H9 (cell line): ENCODE results near the gene MYRF. TPM values are rescaled to one million over a fixed set of nuclear protein-coding genes. Genes with fewer than 3 reads are reported as not detected.

Source experiments
- DNase-seq: peaks from one replicate; pipeline ENCODE4 v3.0.0-alpha.2; 2017
- H2AFZ ChIP-seq: one replicate; pipeline ENCODE4 v1.6.1; 2013; ENCODE audit warnings: mild to moderate bottlenecking, low read length, control low read depth, moderate library complexity
- H2AK5ac ChIP-seq: 2 replicates; pipeline ENCODE4 v1.6.1; 2013; ENCODE audit warnings: low read length, control low read depth, mixed read lengths; ENCODE audit not compliant: insufficient read length
- H2BK120ac ChIP-seq: one replicate; pipeline ENCODE4 v1.6.1; 2013; ENCODE audit warnings: low read depth, mild to moderate bottlenecking, low read length, control low read depth, inconsistent platforms; ENCODE audit not compliant: poor library complexity, severe bottlenecking
- H2BK12ac ChIP-seq: 2 replicates; pipeline ENCODE4 v1.6.1; 2013; ENCODE audit warnings: low read length, control low read depth, mixed read lengths, low read depth; ENCODE audit not compliant: insufficient read length
- H2BK15ac ChIP-seq: 2 replicates; pipeline ENCODE4 v1.6.1; 2013; ENCODE audit warnings: low read depth, low read length, control low read depth
- H2BK20ac ChIP-seq: one replicate; pipeline ENCODE4 v1.6.1; 2013; ENCODE audit warnings: low read depth, mild to moderate bottlenecking, low read length, control low read depth, inconsistent platforms; ENCODE audit not compliant: poor library complexity, severe bottlenecking
- H2BK5ac ChIP-seq: 2 replicates; pipeline ENCODE4 v1.6.1; 2013; ENCODE audit warnings: low read length, control low read depth, mixed read lengths; ENCODE audit not compliant: insufficient read length
- H3K14ac ChIP-seq: 2 replicates; pipeline ENCODE4 v1.6.1; 2013; ENCODE audit warnings: low read length, control low read depth; ENCODE audit not compliant: insufficient read depth
- H3K18ac ChIP-seq: 2 replicates; pipeline ENCODE4 v1.6.1; 2013; ENCODE audit warnings: low read depth, mild to moderate bottlenecking, mixed read lengths, low read length, control low read depth; ENCODE audit not compliant: insufficient read length
- H3K23ac ChIP-seq: 2 replicates; pipeline ENCODE4 v1.6.1; 2013; ENCODE audit warnings: low read length, control low read depth, mixed read lengths, low read depth; ENCODE audit not compliant: insufficient read length
- H3K23me2 ChIP-seq: 2 replicates; pipeline ENCODE4 v1.6.1; 2013; ENCODE audit warnings: low read depth, mild to moderate bottlenecking, mixed read lengths, low read length, control low read depth; ENCODE audit not compliant: insufficient read length, poor library complexity, severe bottlenecking
- H3K27ac ChIP-seq: 2 replicates; pipeline ENCODE4 v1.5.1; 2013; ENCODE audit warnings: low read length, control low read depth, mixed read lengths, low read depth; ENCODE audit not compliant: insufficient read length
- H3K27me3 ChIP-seq: 2 replicates; pipeline ENCODE4 v1.6.1; 2013; ENCODE audit warnings: low read length, control low read depth, inconsistent platforms; ENCODE audit not compliant: insufficient read depth
- H3K4ac ChIP-seq: 2 replicates; pipeline ENCODE4 v1.6.1; 2013; ENCODE audit warnings: low read depth, mild to moderate bottlenecking, control low read depth, inconsistent platforms, low read length, moderate library complexity
- H3K4me1 ChIP-seq: 2 replicates; pipeline ENCODE4 v1.6.1; 2013; ENCODE audit warnings: low read length, control low read depth, inconsistent platforms; ENCODE audit not compliant: insufficient read depth
- H3K4me2 ChIP-seq: 2 replicates; pipeline ENCODE4 v1.6.1; 2013; ENCODE audit warnings: low read length, control low read depth, mixed read lengths; ENCODE audit not compliant: insufficient read length, insufficient read depth
- H3K56ac ChIP-seq: 2 replicates; pipeline ENCODE4 v1.6.1; 2013; ENCODE audit warnings: low read depth, mild to moderate bottlenecking, mixed read lengths, low read length, control low read depth; ENCODE audit not compliant: insufficient read length
- H3K79me1 ChIP-seq: 2 replicates; pipeline ENCODE4 v1.6.1; 2013; ENCODE audit warnings: low read depth, mild to moderate bottlenecking, moderate library complexity, low read length, control low read depth, inconsistent platforms; ENCODE audit not compliant: insufficient read depth, poor library complexity, severe bottlenecking
- H3K79me2 ChIP-seq: 2 replicates; pipeline ENCODE4 v1.6.1; 2013; ENCODE audit warnings: low read length, control low read depth, inconsistent platforms; ENCODE audit not compliant: insufficient read depth
- H3K9ac ChIP-seq: 2 replicates; pipeline ENCODE4 v1.6.1; 2013; ENCODE audit warnings: low read length, control low read depth, mixed read lengths; ENCODE audit not compliant: insufficient read length; ENCODE audit errors: extremely low read depth
- H3K9me3 ChIP-seq: one replicate; pipeline ENCODE4 v1.6.1; 2013; ENCODE audit warnings: low read depth, low read length, inconsistent platforms; ENCODE audit not compliant: control insufficient read depth
- H3T11ph ChIP-seq: one replicate; pipeline ENCODE4 v1.6.1; 2013; ENCODE audit warnings: mild to moderate bottlenecking, low read length, control low read depth, inconsistent platforms
- H4K20me1 ChIP-seq: one replicate; pipeline ENCODE4 v1.6.1; 2013; ENCODE audit not compliant: control insufficient read depth, insufficient read length, insufficient read depth
- H4K5ac ChIP-seq: 2 replicates; pipeline ENCODE4 v1.6.1; 2013; ENCODE audit warnings: low read depth, mild to moderate bottlenecking, mixed read lengths, low read length, control low read depth; ENCODE audit not compliant: insufficient read length
- H4K8ac ChIP-seq: replicated peaks from 2 replicates; pipeline ENCODE4 v1.6.1; 2013; ENCODE audit warnings: low read length, control low read depth, mixed read lengths, low read depth; ENCODE audit not compliant: insufficient read length
- H4K91ac ChIP-seq: 2 replicates; pipeline ENCODE4 v1.6.1; 2013; ENCODE audit warnings: low read depth, mild to moderate bottlenecking, moderate library complexity, mixed read lengths, low read length, control low read depth; ENCODE audit not compliant: insufficient read length
- H3K27ac Mint-ChIP-seq, 3 experiments: 2 replicates in 2 of 3; 3 replicates in 1 of 3; pipeline ENCODE4 v1.8.0; 2020 to 2021; ENCODE audit warnings: mixed read lengths in 3 of 3, mild to moderate bottlenecking in 1 of 3, moderate library complexity in 1 of 3
- H3K27me3 Mint-ChIP-seq: 2 replicates; pipeline ENCODE4 v1.8.0; 2021; ENCODE audit warnings: low read depth, mild to moderate bottlenecking, moderate library complexity, mixed read lengths
- H3K36me3 Mint-ChIP-seq, 3 experiments: 2 replicates in 2 of 3; 3 replicates in 1 of 3; pipeline ENCODE4 v1.8.0; 2020 to 2021; ENCODE audit warnings: low read depth in 3 of 3, mixed read lengths in 3 of 3; ENCODE audit not compliant: insufficient read depth in 1 of 3
- H3K4me1 Mint-ChIP-seq, 2 experiments: 2 replicates each; pipeline ENCODE4 v1.8.0; 2020; ENCODE audit warnings: mixed read lengths in 2 of 2
- H3K4me3 Mint-ChIP-seq, 2 experiments: 2 replicates in 1 of 2; 3 replicates in 1 of 2; pipeline ENCODE4 v1.8.0; 2020 to 2021; ENCODE audit warnings: mild to moderate bottlenecking in 2 of 2, mixed read lengths in 2 of 2, moderate library complexity in 1 of 2
- H3K9me3 Mint-ChIP-seq, 2 experiments: 2 replicates in 1 of 2; 3 replicates in 1 of 2; pipeline ENCODE4 v1.8.0; 2020; ENCODE audit warnings: mild to moderate bottlenecking in 2 of 2, mixed read lengths in 2 of 2, moderate library complexity in 1 of 2
- WGBS: extraction: QIAGEN DNeasy Blood & Tissue Kit; methylation state at CpG from one replicate; pipeline ENCODE4 v1.1.7; 2013; ENCODE audit warnings: missing lambda C conversion rate, low lambda C conversion rate, mixed read lengths; ENCODE audit not compliant: insufficient read length; ENCODE audit errors: extremely low coverage; 5-methylcytosine and 5-hydroxymethylcytosine counted together
- total RNA-seq: library from RNA; stranded (reverse); gene quantifications from 2 replicates; pipeline ENCODE4 v1.2.1, GENCODE V29; 2021
- TF ChIP-seq, protein P1 (sequence below): fragments of 200-600 bp; sonication (generic); conservative IDR thresholded peaks from 3 replicates; pipeline ENCODE4 v1.8.0; 2021; ENCODE audit warnings: antibody characterized with exemption, mild to moderate bottlenecking

The MYRF gene
- total RNA-seq, 1 experiment from 2014 or later = 13.9 TPM

DNA sequence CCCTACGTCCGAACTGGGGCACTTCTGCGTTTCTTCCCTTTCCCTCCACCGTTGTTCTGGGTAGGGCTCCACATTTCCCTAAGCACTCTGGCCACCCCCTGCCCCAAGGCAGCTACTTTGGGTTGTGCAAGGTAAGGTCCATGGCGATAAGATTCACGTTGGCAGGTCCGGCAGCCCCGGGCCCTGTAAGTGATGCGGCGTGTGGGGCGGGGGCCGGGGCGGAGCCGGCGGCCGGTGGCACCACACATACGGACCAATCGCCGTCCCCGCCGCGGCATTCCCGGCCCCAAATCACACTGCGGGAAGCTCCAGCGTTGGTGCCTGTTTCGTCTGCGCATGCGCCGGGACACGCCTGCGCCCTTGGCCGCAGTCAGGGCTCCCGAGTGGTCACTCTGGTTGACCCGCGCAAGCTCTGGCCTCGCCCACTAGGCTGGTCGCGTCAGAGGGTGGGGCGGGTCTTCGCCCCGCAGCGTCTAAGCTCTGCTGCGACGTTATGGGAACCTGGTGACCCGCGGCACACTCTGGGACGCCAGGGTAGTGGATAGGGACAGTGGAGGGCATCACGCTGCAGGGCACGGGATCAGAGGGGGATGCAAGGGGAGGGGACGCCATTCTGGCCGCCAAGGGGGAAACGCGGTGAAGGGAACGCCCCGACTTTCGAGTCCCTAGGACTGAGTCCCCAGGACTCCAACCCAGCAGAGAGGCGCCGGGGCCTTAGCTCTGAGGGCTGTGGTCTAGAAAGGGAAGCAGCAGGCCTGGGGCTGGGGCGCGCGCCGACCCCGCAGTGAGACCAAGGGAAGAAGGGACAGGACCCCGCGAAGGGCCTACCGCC lies 62.7 kb downstream of the MYRF start:
- H3K23me2 ChIP-seq = peaks cover 6% of the 10 kb centered on the region
- H3K4me2 ChIP-seq = peak overlapping the region; percentile 58
- peaks cover 18 to 19% of the 10 kb centered on the region in 2 experiments for H3K4me1 Mint-ChIP-seq
- peak overlapping the region; percentile 23 for H2BK5ac ChIP-seq
- H3K79me2 ChIP-seq = peaks cover 5% of the 10 kb centered on the region; the same call in 1 of the 2 replicates
- H2BK15ac ChIP-seq = no peak overlapping the region
- peak; percentile 99 for DNase-seq
- no peak overlapping the region for H2BK120ac ChIP-seq
- H3K27me3 Mint-ChIP-seq = no peaks in the 10 kb centered on the region
- peaks cover 38 to 44% (median 42%) of the 10 kb centered on the region in 3 experiments; a peak in 6 of 7 replicates for H3K36me3 Mint-ChIP-seq
- H2AK5ac ChIP-seq = no peak overlapping the region
- H4K5ac ChIP-seq = no peak overlapping the region
- peak overlapping the region; percentile 92 for H3K18ac ChIP-seq
- peak overlapping the region; percentile 89 for H3K9ac ChIP-seq
- H3K4me3 Mint-ChIP-seq = peak overlapping the region; percentile 94 to 99
- H4K20me1 ChIP-seq = no peaks in the 10 kb centered on the region
- H2BK20ac ChIP-seq = no peak overlapping the region
- WGBS = no CpG with 5 or more reads among the region's 66 CpGs
- H3K9me3 Mint-ChIP-seq = peaks cover 0 to 2% of the 10 kb centered on the region in 2 experiments; a peak in 2 of 5 replicates
- no peak overlapping the region for H3K23ac ChIP-seq
- H3K27ac ChIP-seq = peak overlapping the region; percentile 76
- no peak overlapping the region for H2AFZ ChIP-seq
- H4K91ac ChIP-seq = no peak overlapping the region
- peak overlapping the region; percentile 100 for H3K27ac Mint-ChIP-seq
- H3T11ph ChIP-seq = peak overlapping the region; percentile 24
- H3K79me1 ChIP-seq = no peaks in the 10 kb centered on the region
- H3K4me1 ChIP-seq = peaks cover 8% of the 10 kb centered on the region
- H3K56ac ChIP-seq = no peak overlapping the region
- H2BK12ac ChIP-seq = peak overlapping the region; percentile 10
- peak overlapping the region; percentile 88 for H3K14ac ChIP-seq
- no peak overlapping the region for H4K8ac ChIP-seq
- TF ChIP-seq, protein P1, sequence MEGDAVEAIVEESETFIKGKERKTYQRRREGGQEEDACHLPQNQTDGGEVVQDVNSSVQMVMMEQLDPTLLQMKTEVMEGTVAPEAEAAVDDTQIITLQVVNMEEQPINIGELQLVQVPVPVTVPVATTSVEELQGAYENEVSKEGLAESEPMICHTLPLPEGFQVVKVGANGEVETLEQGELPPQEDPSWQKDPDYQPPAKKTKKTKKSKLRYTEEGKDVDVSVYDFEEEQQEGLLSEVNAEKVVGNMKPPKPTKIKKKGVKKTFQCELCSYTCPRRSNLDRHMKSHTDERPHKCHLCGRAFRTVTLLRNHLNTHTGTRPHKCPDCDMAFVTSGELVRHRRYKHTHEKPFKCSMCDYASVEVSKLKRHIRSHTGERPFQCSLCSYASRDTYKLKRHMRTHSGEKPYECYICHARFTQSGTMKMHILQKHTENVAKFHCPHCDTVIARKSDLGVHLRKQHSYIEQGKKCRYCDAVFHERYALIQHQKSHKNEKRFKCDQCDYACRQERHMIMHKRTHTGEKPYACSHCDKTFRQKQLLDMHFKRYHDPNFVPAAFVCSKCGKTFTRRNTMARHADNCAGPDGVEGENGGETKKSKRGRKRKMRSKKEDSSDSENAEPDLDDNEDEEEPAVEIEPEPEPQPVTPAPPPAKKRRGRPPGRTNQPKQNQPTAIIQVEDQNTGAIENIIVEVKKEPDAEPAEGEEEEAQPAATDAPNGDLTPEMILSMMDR = no peak
- no peaks in the 10 kb centered on the region for H3K27me3 ChIP-seq
- no peaks in the 10 kb centered on the region for H3K9me3 ChIP-seq
- no peak overlapping the region; the same call in 1 of the 2 replicates for H3K4ac ChIP-seq
